Measurements from ENCODE around the gene RNF157. TPM values are rescaled to one million over a fixed set of nuclear protein-coding genes. Genes with fewer than 3 reads are reported as not detected.

Gene RNF157
- total RNA-seq, result 0.22 and 0.79 TPM in 2 replicates

GRCh38 chr17:76240461-76241203 lies at the start of gene RNF157:
RNF157 (minus strand) TSS chr17:76240493; CDS start chr17:76240240, 253 bp downstream.

GRCh38 chr17:76264755-76265623 lies 24.7 kb upstream of the RNF157 start, which contains the start of gene UBALD2:
UBALD2 (plus strand) TSS chr17:76265348; CDS start chr17:76265506, 158 bp downstream.

GRCh38 chr17:76141212-76142038 lies 98.9 kb downstream of the RNF157 start, which contains the start of gene FOXJ1:
FOXJ1 (minus strand) TSS chr17:76141245; CDS start chr17:76140395, 850 bp downstream.

GRCh38 chr17:76103274-76104139 lies 136.8 kb downstream of the RNF157 start, which contains the start of gene EXOC7:
EXOC7 (minus strand) TSS chr17:76103787; CDS start chr17:76103692, 95 bp downstream.

Small RNA genes within 50 kb of the gene (small RNA-seq; reads per million reads assigned to genes)
- not detected for gene ATP5MGP6
- gene MIR6868, result 0.23 reads per million

Other genes with a start within 250 kb of the RNF157 start
- gene CDK3, start 239.6 kb downstream of the RNF157 start, total RNA-seq, result 4.7 and 4.8 TPM in 2 replicates
- gene EVPL, start 213.2 kb downstream of the RNF157 start, total RNA-seq, result 9.4 and 33.3 TPM in 2 replicates
- 31.8 and 32.3 TPM in 2 replicates for gene SRP68, start 168.0 kb downstream of the RNF157 start, total RNA-seq
- gene GALR2, start 165.7 kb downstream of the RNF157 start, total RNA-seq, result 0.22 TPM in 1 of 2 replicates, not detected in the other
- under 0.01 TPM in 1 of 2 replicates, not detected in the other for gene ZACN, start 161.3 kb downstream of the RNF157 start, total RNA-seq
- gene EXOC7, start 136.7 kb downstream of the RNF157 start, total RNA-seq, result 99.7 and 118 TPM in 2 replicates
- 0.22 TPM in 1 of 2 replicates, not detected in the other for gene FOXJ1, start 99.2 kb downstream of the RNF157 start, total RNA-seq
- gene UBALD2, start 24.9 kb upstream of the RNF157 start, total RNA-seq, result 2.7 and 4.9 TPM in 2 replicates
- gene QRICH2, start 67.8 kb upstream of the RNF157 start, total RNA-seq, result 3.8 and 12.2 TPM in 2 replicates
- 76.9 and 231 TPM in 2 replicates for gene PRPSAP1, start 113.4 kb upstream of the RNF157 start, total RNA-seq
- 62.8 and 90.7 TPM in 2 replicates for gene SPHK1, start 144.1 kb upstream of the RNF157 start, total RNA-seq
- 11.2 and 17.3 TPM in 2 replicates for gene UBE2O, start 212.7 kb upstream of the RNF157 start, total RNA-seq
- 0.79 TPM in 1 of 2 replicates, not detected in the other for gene AANAT, start 227.1 kb upstream of the RNF157 start, total RNA-seq